ENCODE results near the gene CYB5A. TPM values are rescaled to one million over a fixed set of nuclear protein-coding genes. Genes with fewer than 3 reads are reported as not detected.

CYB5A gene
- total and polyA plus RNA-seq, 2 donors from 2014 or later = 243 to 1,143 TPM

DNA sequence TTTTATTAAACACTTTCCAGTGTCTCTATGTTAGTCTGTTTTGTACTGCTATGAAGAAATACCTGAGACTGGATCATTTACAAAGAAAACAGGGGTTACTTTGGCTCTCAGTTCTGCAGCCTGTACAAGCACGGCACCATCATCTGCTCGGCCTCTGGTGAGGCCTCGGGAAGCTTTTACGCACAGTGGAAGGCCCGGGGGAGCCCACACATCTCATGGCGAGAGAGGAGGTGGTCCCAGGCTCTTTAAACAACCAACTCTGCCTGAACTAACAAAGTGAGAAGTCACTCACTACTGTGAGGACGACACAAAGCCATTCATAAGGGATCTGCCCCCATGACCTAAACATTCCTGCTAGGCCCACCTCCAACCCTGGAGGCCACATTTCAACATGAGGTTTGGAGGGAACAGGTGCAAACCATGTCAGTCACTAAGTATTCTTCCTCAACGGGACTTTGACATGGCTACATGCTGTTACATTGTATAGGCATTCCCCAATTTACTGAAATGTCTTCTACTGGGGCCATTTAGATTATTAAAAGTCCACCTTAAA lies 26.1 kb downstream of the CYB5A start:
- Histone ChIP-seq H3K4me1 (ENCODE audit: control insufficient read depth in 2 of 3, insufficient read depth in 2 of 3, low read depth in 1 of 3, low read length in 3 of 3) (peaks cover 6 to 36% (median 31%) of the 10 kb centered on the region in 3 donors), H3K4me3 (ENCODE audit: low read length in 3 of 3) (peak overlapping the region in 1 of 3 donors; percentile 23), H3K36me3 (ENCODE audit: control insufficient read depth in 2 of 3, insufficient read depth in 3 of 3, low read length in 3 of 3) (peaks cover 0 to 22% (median 15%) of the 10 kb centered on the region in 3 donors), H3K27ac (ENCODE audit: low read depth in 2 of 2, low read length in 2 of 2) (peak overlapping the region; percentile 29 to 82), H3K9ac (ENCODE audit: low read length in 3 of 3) (peak overlapping the region in 1 of 3 donors; percentile 23), H3K9me3 (ENCODE audit: control insufficient read depth in 2 of 3, insufficient read depth in 1 of 3, low read length in 3 of 3) (no peaks in the 10 kb centered on the region), H3K27me3 (ENCODE audit: control insufficient read depth, insufficient read depth, low read length) (no peaks in the 10 kb centered on the region)
- FAIRE-seq = no peak
- TF ChIP-seq, protein P1, sequence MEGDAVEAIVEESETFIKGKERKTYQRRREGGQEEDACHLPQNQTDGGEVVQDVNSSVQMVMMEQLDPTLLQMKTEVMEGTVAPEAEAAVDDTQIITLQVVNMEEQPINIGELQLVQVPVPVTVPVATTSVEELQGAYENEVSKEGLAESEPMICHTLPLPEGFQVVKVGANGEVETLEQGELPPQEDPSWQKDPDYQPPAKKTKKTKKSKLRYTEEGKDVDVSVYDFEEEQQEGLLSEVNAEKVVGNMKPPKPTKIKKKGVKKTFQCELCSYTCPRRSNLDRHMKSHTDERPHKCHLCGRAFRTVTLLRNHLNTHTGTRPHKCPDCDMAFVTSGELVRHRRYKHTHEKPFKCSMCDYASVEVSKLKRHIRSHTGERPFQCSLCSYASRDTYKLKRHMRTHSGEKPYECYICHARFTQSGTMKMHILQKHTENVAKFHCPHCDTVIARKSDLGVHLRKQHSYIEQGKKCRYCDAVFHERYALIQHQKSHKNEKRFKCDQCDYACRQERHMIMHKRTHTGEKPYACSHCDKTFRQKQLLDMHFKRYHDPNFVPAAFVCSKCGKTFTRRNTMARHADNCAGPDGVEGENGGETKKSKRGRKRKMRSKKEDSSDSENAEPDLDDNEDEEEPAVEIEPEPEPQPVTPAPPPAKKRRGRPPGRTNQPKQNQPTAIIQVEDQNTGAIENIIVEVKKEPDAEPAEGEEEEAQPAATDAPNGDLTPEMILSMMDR (IDR thresholded peaks at IDR 0.05; ENCODE audit: borderline replicate concordance, extremely low read depth, insufficient read depth) = no peak
- intact Hi-C loops (cut with DNase I) = no loop called here
- DNase-seq = no peak

DNA sequence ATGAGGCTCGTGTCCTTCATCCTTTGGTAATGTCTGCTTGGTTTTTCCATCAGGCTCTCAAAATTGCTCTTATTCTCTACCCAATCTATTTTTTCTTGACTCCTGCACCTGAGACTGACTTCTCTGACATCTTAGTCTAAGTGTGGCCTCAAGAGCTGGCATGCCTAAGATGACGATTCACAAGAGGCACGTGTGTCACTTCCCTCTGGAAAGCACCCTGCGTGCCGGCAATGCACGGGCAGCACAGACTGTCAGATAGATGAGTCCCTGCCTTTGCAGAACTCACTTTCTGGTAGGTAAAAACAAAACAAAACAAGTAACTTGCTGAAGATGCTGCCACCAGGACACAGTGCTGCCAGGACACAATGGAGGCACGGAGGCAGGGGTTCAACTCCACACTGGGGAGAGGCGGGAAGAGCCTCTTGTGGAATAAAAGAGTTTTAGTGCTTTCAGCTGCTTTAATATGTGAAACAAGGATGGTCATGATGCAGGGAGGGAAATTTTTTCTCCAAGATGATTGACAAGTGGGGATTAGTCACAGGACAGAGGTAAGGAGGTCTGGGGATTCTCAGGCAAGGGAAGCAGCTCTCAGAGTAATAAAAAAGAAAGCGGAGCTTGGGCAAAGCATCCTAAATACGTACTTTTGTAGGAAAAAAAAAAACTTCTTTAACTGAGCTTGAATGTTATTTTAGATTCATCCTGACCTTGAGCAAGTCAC lies 27.3 kb downstream of the CYB5A start:
- intact Hi-C loops (cut with DNase I) = no loop called here
- TF ChIP-seq, protein P1 (IDR thresholded peaks at IDR 0.05; ENCODE audit: borderline replicate concordance, extremely low read depth, insufficient read depth) = no peak
- no peak overlapping the region for H3K27ac ChIP-seq (ENCODE audit: low read depth in 2 of 2, low read length in 2 of 2)
- FAIRE-seq (no peak), DNase-seq (no peak)
- H3K9ac ChIP-seq (ENCODE audit: low read length in 3 of 3) = no peak overlapping the region
- no peaks in the 10 kb centered on the region for H3K9me3 ChIP-seq (ENCODE audit: control insufficient read depth in 2 of 3, insufficient read depth in 1 of 3, low read length in 3 of 3)
- peaks cover 0 to 28% (median 16%) of the 10 kb centered on the region in 3 donors for H3K36me3 ChIP-seq (ENCODE audit: control insufficient read depth in 2 of 3, insufficient read depth in 3 of 3, low read length in 3 of 3)
- peaks cover 3 to 26% (median 25%) of the 10 kb centered on the region in 3 donors for H3K4me1 ChIP-seq (ENCODE audit: control insufficient read depth in 2 of 3, insufficient read depth in 2 of 3, low read depth in 1 of 3, low read length in 3 of 3)
- no peak overlapping the region for H3K4me3 ChIP-seq (ENCODE audit: low read length in 3 of 3)
- no peaks in the 10 kb centered on the region for H3K27me3 ChIP-seq (ENCODE audit: control insufficient read depth, insufficient read depth, low read length)

DNA sequence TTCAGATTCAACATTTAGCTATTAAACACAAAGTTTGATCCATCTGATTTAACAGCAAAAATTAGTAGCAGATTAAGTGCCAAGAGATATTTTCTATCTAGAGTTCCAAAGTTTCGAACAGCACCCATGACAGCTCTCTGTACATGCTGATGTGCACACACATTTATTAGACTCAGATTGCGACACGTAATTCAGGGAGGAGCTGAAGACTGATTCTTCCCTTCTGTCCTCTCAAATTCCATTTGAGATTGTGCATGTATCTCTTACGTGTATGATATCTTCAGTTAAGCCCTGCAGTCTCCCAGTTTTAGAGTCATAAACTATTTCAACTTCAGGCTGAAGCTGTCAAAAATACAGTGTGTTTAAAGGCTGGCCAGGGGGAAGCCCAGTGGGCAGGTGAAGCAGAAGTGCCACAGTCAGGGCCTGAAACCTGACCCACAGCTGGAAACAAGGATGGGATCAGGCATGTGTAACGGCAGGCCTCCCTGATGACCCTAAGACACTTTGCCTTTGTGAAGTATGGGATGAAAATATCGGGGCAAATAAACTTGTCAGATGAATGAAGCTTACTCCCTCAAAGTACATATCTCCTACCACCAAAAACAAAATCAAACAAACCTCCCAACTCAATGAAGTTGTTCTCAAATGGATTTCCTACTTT lies 30.6 kb downstream of the CYB5A start:
- H3K36me3 ChIP-seq (ENCODE audit: control insufficient read depth in 2 of 3, insufficient read depth in 3 of 3, low read length in 3 of 3) = peaks cover 0 to 43% (median 16%) of the 10 kb centered on the region in 3 donors
- FAIRE-seq (no peak), DNase-seq (peak in 2 of 5 donors; percentile 54 to 66)
- no peak overlapping the region for H3K4me3 ChIP-seq (ENCODE audit: low read length in 3 of 3)
- H3K27ac ChIP-seq (ENCODE audit: low read depth in 2 of 2, low read length in 2 of 2) = no peak overlapping the region
- H3K4me1 ChIP-seq (ENCODE audit: control insufficient read depth in 2 of 3, insufficient read depth in 2 of 3, low read depth in 1 of 3, low read length in 3 of 3) = peaks cover 3 to 15% (median 4%) of the 10 kb centered on the region in 3 donors
- no peak overlapping the region for H3K9ac ChIP-seq (ENCODE audit: low read length in 3 of 3)
- no peaks in the 10 kb centered on the region for H3K27me3 ChIP-seq (ENCODE audit: control insufficient read depth, insufficient read depth, low read length)
- H3K9me3 ChIP-seq (ENCODE audit: control insufficient read depth in 2 of 3, insufficient read depth in 1 of 3, low read length in 3 of 3) = no peaks in the 10 kb centered on the region
- TF ChIP-seq, protein P1 (IDR thresholded peaks at IDR 0.05; ENCODE audit: borderline replicate concordance, extremely low read depth, insufficient read depth) = no peak
- intact Hi-C loops (cut with DNase I) = no loop called here

All from kidney (tissue), 14 donors.